ENCODE data around the gene RNF7. TPM values are rescaled to one million over a fixed set of nuclear protein-coding genes. Genes with fewer than 3 reads are reported as not detected.
"Not testable (repeated sequence)": the region's sequence is repeated elsewhere in the genome, so short reads cannot be mapped to it uniquely, and the experiment has no call there.

RNF7 gene
- total RNA-seq = 68.8 TPM

DNA sequence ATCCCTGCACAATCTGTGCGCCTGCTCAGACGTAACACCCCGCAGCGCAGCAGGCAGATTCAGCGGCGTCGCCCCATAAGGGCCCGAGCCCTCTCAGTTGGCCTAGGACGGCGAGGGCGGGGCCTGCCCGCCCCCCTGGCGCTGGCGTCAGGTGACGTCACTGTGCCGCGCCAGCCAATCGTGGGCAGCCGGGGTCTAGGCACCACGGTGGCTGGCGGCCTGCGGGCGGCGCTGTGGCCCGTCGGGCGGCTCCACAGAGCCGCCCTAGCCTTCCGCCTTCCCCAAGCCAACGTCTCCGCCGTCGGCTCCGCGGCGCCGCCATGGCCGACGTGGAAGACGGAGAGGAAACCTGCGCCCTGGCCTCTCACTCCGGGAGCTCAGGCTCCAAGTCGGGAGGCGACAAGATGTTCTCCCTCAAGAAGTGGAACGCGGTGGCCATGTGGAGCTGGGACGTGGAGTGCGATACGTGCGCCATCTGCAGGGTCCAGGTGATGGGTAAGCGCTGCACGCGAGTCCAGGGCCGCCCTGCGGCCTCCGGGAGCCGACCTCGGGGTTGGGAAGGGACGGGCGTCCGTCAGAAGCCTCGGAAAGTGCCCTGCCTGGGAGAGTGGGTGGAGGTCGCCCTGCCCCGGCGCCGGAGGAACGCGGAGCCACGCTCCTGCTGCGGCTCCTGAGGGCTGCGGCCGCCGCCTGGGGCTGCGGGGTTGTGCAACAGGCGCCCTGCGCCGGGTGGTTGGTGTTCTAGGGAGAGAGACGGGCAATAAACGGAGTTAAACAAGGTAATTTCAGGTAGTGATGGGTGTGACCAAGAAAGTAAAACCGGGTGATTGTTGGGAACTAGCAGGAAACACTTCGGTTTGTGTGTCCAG, at the start of gene RNF7:
TSS of gene RNF7 (plus strand) at position 277 of the 869 bp plus-strand sequence. CDS start at position 321, 44 bp downstream.
- Histone ChIP-seq H3K27me3 (ENCODE audit: insufficient read depth, low read length) (no peaks in the 10 kb centered on the region), H3K9me3 (ENCODE audit: low read depth, low read length) (no peaks in the 10 kb centered on the region), H3K4me1 (ENCODE audit: insufficient read depth, low read length) (peaks cover 37% of the 10 kb centered on the region), H3K4me3 (ENCODE audit: low read length) (peak within 1 kb of the TSS; percentile 98)

DNA sequence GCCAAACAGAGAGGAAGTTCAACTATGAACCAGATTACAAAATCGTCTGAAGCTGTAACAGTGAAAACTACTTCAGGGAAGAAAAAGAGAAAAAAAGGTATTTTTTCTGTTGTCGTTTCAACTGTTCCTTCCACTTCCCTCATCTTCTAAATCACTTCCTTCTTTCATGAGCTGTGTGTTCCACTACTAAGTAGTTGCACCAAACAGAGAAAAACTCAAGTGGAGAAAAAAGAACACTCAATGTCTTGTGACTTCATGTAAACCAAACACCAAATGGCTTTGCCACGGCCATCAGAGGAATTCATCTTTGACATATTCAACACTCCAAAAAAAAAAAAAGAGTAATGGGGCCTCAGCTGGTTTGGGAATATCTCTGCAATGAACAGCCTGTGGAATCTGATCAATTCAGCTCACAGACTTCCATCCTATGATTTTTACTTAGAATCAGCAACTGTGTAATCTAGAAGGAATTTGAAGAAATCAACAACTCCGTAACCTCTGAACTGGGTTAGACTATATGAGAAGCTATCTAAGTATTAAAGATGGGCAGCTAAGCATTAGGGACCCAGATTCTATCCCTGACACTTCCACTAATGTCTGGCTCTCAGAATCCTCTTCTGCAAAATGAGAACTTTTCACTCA, 47.5 kb upstream of the RNF7 start:
- Histone ChIP-seq H3K4me1 (ENCODE audit: insufficient read depth, low read length) (peaks cover 48% of the 10 kb centered on the region), H3K4me3 (ENCODE audit: low read length) (no peak overlapping the region), H3K27me3 (ENCODE audit: insufficient read depth, low read length) (no peaks in the 10 kb centered on the region), H3K9me3 (ENCODE audit: low read depth, low read length) (no peaks in the 10 kb centered on the region)

DNA sequence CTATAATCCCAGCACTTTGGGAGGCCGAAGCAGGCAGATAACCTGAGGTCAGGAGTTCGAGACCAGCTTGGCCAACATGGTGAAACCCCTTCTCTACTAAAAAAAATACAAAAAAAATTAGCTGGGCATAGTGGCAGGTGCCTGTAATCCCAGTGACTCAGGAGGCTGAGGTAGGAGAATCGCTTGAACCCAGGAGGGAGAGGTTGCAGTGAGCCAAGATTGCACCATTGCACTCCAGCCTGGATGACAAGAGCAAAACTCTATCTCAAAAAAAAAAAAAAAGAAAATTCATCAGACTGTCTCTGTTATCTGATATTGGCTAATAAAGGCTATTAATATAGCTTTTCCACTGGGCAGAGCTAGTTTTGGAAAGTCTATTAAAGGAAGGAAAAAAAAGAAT, 46.6 kb upstream of the RNF7 start:
- not testable (repeated sequence) for H3K9me3 ChIP-seq (ENCODE audit: low read depth, low read length); H3K27me3 ChIP-seq (ENCODE audit: insufficient read depth, low read length); H3K4me3 ChIP-seq (ENCODE audit: low read length)
- peaks cover 39% of the 10 kb centered on the region for H3K4me1 ChIP-seq (ENCODE audit: insufficient read depth, low read length)

DNA sequence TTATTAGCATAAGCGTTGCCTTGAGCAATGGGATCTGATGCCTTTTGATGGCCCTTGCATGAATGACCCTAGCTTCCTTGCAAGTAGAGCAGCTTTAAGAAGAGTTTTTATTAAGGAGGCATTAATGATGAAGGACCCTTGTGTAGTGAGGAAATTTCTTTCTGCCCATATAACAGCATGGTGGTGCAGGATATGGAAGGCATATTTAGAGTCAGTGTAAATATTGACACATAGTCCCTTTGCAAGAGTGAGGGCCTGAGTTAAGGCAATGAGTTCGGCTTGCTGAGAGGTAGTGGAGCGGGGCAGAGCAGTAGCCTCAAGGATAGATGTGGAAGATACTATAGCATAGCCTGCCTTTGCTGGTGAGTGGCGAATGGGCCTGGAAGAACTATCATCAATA, 45.1 kb upstream of the RNF7 start:
- H3K27me3 ChIP-seq (ENCODE audit: insufficient read depth, low read length); H3K4me3 ChIP-seq (ENCODE audit: low read length); H3K9me3 ChIP-seq (ENCODE audit: low read depth, low read length): not testable (repeated sequence)
- H3K4me1 ChIP-seq (ENCODE audit: insufficient read depth, low read length) = peaks cover 33% of the 10 kb centered on the region

DNA sequence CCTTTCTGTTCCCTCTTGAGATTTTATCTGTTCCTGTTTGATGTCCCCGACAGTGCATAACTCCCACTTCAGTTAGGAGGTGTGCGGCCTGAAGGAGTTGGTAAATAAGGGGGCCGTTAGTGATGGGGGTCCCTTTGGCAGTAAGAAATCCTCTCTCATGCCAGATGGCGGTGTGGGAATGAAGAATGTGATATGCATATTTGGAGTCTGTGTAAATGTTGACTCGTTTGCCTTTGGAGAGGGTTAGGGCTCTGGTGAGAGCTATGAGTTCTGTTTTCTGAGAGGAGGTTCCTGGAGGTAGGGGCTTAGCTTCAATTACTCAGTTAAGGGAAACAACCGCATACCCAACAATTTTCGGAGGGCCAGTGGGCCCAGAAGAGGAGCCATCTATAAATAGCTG, 38.8 kb upstream of the RNF7 start:
- H3K27me3 ChIP-seq (ENCODE audit: insufficient read depth, low read length) = no peaks in the 10 kb centered on the region
- no peaks in the 10 kb centered on the region for H3K9me3 ChIP-seq (ENCODE audit: low read depth, low read length)
- no peaks in the 10 kb centered on the region for H3K4me1 ChIP-seq (ENCODE audit: insufficient read depth, low read length)
- no peak overlapping the region for H3K4me3 ChIP-seq (ENCODE audit: low read length)

DNA sequence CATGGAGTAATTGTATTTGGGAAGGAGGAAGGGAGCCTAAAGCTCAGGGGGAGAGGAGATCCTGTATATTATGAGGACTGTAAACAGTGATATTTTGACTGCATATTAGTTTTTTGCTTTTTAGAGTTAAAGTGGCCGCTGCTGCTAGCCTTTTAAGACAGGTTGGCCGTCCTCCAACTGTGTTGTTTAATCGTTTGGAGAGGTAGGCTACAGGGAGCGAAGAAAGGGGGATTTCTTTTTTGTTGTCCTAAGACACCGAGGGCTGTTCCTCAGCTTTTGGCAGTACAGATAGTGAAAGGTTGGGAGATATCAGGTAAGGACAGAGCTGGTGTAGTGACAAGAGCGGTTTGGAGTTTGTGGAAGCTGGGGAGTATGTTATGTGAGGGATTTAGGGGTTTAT, 38.2 kb upstream of the RNF7 start:
- H3K27me3 ChIP-seq (ENCODE audit: insufficient read depth, low read length) = no peaks in the 10 kb centered on the region
- no peaks in the 10 kb centered on the region for H3K4me1 ChIP-seq (ENCODE audit: insufficient read depth, low read length)
- H3K9me3 ChIP-seq (ENCODE audit: low read depth, low read length) = no peaks in the 10 kb centered on the region
- H3K4me3 ChIP-seq (ENCODE audit: low read length) = no peak overlapping the region

DNA sequence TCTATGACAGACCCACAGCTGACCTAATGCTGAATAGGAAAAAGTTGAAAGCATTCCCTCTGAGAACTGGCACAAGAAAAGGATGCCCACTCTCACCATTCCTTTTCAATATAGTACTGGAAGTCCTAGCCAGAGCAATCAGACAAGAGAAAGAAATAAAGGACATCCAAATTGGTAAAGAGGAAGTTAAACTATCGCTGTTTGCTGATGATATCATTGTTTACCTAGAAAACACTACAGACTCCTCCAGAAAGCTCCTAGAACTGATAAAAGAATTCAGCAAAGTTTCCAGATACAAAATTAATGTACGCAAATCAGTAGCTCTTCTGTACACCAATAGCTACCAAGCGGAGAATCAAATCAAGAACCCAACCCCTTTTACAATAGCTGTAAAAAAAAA, 34.7 kb upstream of the RNF7 start:
- not testable (repeated sequence) for H3K9me3 ChIP-seq (ENCODE audit: low read depth, low read length); H3K27me3 ChIP-seq (ENCODE audit: insufficient read depth, low read length); H3K4me1 ChIP-seq (ENCODE audit: insufficient read depth, low read length); H3K4me3 ChIP-seq (ENCODE audit: low read length)

DNA sequence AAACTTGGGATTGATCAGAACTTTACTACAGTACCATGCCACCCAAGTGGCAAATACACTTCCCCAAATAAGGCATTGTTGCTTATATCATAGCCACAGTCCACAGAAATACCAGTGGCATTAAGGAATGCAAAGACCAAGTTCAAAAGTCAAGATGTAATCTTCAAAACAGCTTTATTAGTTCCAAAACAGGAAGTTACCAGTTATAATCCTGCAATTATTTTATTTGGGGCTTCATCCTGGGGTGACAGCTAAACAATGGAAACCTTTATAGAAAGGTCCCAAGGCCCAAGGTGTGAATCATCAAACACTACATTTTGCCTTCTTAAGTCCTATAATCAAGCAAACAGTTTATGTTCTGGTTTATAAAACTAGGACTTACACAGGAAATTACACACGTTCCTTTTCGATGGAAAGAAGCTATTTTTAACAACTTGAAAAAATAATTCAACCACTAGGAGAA, 30.3 kb upstream of the RNF7 start:
- no peak overlapping the region for H3K4me3 ChIP-seq (ENCODE audit: low read length)
- no peaks in the 10 kb centered on the region for H3K9me3 ChIP-seq (ENCODE audit: low read depth, low read length)

DNA sequence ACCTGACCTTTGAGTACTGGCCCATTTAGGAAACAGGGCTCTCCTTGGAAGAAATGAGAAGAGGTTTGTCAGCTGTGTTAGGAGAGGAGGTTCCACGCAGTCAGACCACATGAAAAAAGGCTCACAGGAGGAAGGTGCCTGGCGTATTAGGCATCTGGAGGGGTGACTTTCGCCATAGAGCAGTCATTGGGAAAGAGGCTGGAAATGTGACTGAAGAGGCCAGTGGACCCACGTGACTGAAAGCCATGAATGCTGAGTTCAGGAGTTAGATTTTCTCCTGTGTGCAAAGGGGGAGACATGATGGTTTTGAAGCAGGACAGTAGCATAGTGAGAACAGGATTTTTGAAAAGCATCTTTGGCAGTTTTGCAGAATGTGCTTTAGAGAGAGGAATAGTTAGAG, 29.7 kb upstream of the RNF7 start:
- Histone ChIP-seq H3K27me3 (ENCODE audit: insufficient read depth, low read length) (no peaks in the 10 kb centered on the region), H3K4me3 (ENCODE audit: low read length) (no peak overlapping the region), H3K4me1 (ENCODE audit: insufficient read depth, low read length) (peaks cover 9% of the 10 kb centered on the region)

More for the DNA sequence above, 30.3 kb upstream of the RNF7 start:
- Histone ChIP-seq H3K4me1 (ENCODE audit: insufficient read depth, low read length) (peaks cover 9% of the 10 kb centered on the region), H3K27me3 (ENCODE audit: insufficient read depth, low read length) (no peaks in the 10 kb centered on the region)

DNA sequence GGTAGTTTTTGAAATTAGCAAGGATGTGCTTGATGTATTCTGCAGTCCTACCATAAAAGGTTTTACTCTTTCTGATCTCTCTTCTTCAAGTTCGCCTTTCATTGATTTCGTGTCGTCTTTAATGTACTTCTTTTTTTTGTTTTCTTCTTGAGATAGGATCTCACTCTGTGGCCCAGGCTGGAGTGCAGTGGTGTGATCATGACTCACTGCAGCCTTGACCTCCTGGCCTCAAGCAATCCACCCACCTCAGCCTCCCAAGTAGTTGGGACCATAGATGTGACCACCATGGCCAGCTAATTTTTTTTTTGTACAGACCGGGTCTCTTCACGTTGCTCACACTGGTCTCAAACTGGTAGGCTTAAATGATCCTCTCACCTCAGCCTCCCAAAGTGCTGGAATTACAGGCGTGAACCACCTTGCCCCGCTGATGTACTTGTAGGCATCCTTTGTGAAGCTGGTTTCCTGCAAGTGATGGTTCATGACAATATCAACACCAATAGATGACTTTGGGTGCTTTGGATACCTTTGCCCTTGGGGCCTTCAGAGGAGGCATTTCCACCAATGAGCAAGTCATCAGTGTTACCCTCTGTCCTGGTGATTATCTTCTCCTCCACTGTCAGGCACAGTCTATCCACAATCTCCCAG, 28.9 kb upstream of the RNF7 start:
- Histone ChIP-seq H3K4me3 (ENCODE audit: low read length) (no peak overlapping the region), H3K27me3 (ENCODE audit: insufficient read depth, low read length) (no peaks in the 10 kb centered on the region), H3K4me1 (ENCODE audit: insufficient read depth, low read length) (peaks cover 9% of the 10 kb centered on the region), H3K9me3 (ENCODE audit: low read depth, low read length) (no peaks in the 10 kb centered on the region)

More for the DNA sequence above, 29.7 kb upstream of the RNF7 start:
- no peaks in the 10 kb centered on the region for H3K9me3 ChIP-seq (ENCODE audit: low read depth, low read length)

DNA sequence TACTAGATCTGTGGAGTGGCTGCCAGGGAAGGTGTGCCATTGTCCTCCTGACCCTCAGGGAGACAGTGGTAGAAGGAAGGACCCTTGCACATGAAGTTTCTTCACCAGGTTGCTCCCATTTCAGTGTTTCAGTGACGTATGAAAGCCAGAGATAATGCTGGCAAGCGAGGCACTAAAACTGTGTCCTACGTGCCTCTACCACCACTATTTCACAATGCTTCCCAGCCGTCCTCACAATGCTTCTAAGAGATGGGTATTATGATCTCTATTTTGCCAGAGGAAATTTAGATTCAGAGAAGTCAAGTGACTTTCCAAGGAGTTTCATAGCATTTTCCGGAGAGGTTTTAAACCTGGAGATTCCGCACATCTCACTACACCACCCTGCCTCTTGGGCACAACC, 28.0 kb upstream of the RNF7 start:
- Histone ChIP-seq H3K4me3 (ENCODE audit: low read length) (no peak overlapping the region), H3K4me1 (ENCODE audit: insufficient read depth, low read length) (peaks cover 9% of the 10 kb centered on the region), H3K27me3 (ENCODE audit: insufficient read depth, low read length) (no peaks in the 10 kb centered on the region), H3K9me3 (ENCODE audit: low read depth, low read length) (no peaks in the 10 kb centered on the region)

DNA sequence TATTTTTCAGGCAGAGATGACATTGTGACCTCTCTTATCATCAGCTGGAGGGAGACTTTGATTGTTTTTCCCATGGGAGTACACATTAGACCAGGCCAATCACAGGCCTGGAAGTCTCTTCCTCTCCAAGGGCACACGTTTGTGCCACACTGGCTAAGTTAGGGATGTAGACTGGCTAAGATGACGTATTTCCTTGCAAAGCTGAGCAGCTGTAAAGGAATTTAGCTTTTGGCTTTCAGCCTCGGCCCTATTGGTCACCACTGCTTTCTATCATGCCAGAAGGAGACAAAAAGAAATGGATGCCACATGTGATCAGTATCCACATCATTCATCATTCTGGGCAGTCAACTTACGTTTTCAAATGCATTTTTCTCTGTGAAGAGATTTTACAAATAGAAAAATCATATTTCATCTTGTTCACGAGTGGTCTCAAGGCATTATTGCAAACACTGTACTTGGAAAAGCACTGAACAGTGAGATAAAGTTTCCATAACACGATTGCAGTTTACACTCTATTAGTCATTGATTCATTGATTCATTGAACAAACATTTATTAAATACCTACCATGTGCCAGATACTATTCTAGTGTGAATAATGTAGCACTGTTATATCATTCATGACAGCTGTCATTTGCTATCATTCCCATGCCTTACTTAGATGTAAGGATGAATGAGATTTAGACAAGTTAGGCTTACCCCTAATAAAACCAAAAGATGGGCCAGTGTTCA, 27.0 kb upstream of the RNF7 start:
- Histone ChIP-seq H3K4me1 (ENCODE audit: insufficient read depth, low read length) (peaks cover 9% of the 10 kb centered on the region), H3K4me3 (ENCODE audit: low read length) (no peak overlapping the region), H3K27me3 (ENCODE audit: insufficient read depth, low read length) (no peaks in the 10 kb centered on the region), H3K9me3 (ENCODE audit: low read depth, low read length) (no peaks in the 10 kb centered on the region)

DNA sequence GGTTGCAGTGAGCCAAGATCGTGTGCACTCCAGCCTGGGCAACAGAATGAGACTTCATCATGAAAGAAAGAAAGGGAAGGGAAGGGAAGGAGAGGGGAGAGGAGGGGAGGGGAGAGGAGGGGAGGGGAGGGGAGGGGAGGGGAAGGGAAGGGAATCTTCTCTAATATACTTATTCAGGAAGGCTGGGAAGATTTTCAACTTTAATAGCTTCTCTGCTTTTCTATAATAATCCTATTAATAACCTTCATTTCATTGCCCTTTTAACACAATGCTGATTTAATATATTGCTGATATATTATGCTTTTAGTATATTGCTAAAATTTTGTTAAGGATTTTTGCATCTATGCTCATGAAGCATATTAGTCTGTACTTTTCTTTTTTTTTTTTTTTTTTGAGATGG, 23.4 kb upstream of the RNF7 start:
- Histone ChIP-seq H3K4me3 (ENCODE audit: low read length) (no peak overlapping the region), H3K9me3 (ENCODE audit: low read depth, low read length) (no peaks in the 10 kb centered on the region), H3K27me3 (ENCODE audit: insufficient read depth, low read length) (no peaks in the 10 kb centered on the region), H3K4me1 (ENCODE audit: insufficient read depth, low read length) (no peaks in the 10 kb centered on the region)

DNA sequence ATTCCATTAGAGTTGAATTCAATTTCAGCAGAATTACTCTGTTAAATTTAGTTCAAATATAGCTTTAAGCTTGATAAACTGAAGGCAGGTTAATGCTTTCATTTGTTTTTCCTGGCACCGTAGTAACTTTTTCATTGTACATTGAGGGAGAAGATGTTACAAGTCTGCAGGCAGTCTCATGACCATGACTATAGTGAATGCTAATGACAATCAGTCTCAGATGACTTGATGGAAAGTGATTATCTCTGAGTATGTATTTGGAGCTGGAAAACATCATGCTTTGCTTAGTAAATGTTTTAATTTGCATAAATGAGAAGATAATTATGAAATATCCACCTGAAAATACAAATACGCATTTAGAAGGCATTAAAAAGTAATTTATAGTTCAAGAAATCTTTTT, 16.0 kb upstream of the RNF7 start:
- Histone ChIP-seq H3K4me1 (ENCODE audit: insufficient read depth, low read length) (no peaks in the 10 kb centered on the region), H3K27me3 (ENCODE audit: insufficient read depth, low read length) (no peaks in the 10 kb centered on the region), H3K9me3 (ENCODE audit: low read depth, low read length) (no peaks in the 10 kb centered on the region), H3K4me3 (ENCODE audit: low read length) (no peak overlapping the region)

DNA sequence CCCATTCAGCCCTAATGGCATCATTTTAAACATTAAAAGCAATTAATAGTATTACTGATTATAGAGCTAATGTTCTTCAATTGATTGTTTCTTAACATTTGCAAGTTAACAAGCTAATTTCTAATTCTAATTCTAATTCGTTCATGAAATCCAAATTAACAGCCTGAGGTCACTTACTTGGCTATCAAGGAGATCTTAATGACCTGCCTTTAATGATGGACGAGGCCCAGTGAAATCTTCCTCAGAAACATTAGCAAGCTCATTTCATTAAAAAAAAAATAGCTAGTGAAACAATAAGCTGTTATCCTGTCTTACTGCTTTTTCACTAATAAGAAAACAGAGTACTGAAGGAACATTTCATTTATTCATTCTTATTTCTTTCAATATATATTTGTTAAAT, 15.4 kb upstream of the RNF7 start:
- H3K4me3 ChIP-seq (ENCODE audit: low read length) = no peak overlapping the region

More for the DNA sequence above, 15.4 kb upstream of the RNF7 start:
- Histone ChIP-seq H3K9me3 (ENCODE audit: low read depth, low read length) (no peaks in the 10 kb centered on the region), H3K4me1 (ENCODE audit: insufficient read depth, low read length) (no peaks in the 10 kb centered on the region), H3K27me3 (ENCODE audit: insufficient read depth, low read length) (no peaks in the 10 kb centered on the region)
